GM23338 (cell line): ENCODE measurements around the gene GHR.

Experiments used
- CTCF ChIP-seq, 2 experiments: fragments of 200-600 bp in 1 of 2; sonication (generic) in 1 of 2; conservative IDR thresholded peaks; 2 replicates each; pipeline versions ENCODE4 v1.5.1 to v1.6.1; 2016 to 2017; ENCODE audit warnings: antibody characterized with exemption in 2 of 2, low read depth in 2 of 2, mild to moderate bottlenecking in 2 of 2, moderate library complexity in 1 of 2
- EZH2 ChIP-seq: fragments of 200-600 bp; sonication (generic); IDR thresholded peaks from one replicate; pipeline ENCODE4 v1.8.0; 2017; ENCODE audit warnings: antibody characterized with exemption, mild to moderate bottlenecking, low read depth; ENCODE audit not compliant: unreplicated experiment
- EZH2phosphoT487 ChIP-seq: fragments of 200-600 bp; sonication (generic); IDR thresholded peaks from one replicate; pipeline ENCODE4 v1.8.1; 2018; ENCODE audit warnings: antibody characterized with exemption; ENCODE audit not compliant: unreplicated experiment
- JUNB ChIP-seq: IDR thresholded peaks from one replicate; pipeline ENCODE4 v1.6.1; 2016; ENCODE audit warnings: antibody characterized with exemption; ENCODE audit not compliant: unreplicated experiment
- POLR2AphosphoS5 ChIP-seq: IDR thresholded peaks from 2 replicates; pipeline ENCODE4 v1.6.1; 2016; ENCODE audit warnings: antibody characterized with exemption, low read depth
- REST ChIP-seq: IDR thresholded peaks from one replicate; pipeline ENCODE4 v1.6.1; 2018; ENCODE audit warnings: antibody characterized with exemption; ENCODE audit not compliant: unreplicated experiment
- STAT1 ChIP-seq: IDR thresholded peaks from one replicate; pipeline ENCODE4 v1.6.1; 2016; ENCODE audit warnings: antibody characterized with exemption; ENCODE audit not compliant: unreplicated experiment
- ZNF114 ChIP-seq: fragments of 250-450 bp; sonication (Bioruptor Pico); IDR thresholded peaks from 2 replicates; pipeline ENCODE4 v1.5.0; 2020; ENCODE audit warnings: mild to moderate bottlenecking, moderate library complexity

GRCh38 chr5:42612750-42613366 is 189.6 kb downstream of the GHR start:
- TF ChIP-seq CTCF (conservative IDR thresholded peaks at IDR 0.05; ENCODE audit: low read depth in 2 of 2): no peak
- no peak for TF ChIP-seq EZH2
- TF ChIP-seq POLR2AphosphoS5: no peak
- no peak for TF ChIP-seq EZH2phosphoT487
- no peak for TF ChIP-seq ZNF114
- no peak for TF ChIP-seq STAT1
- no peak for TF ChIP-seq JUNB
- TF ChIP-seq REST: no peak
